Measurements from ENCODE around the gene GFOD1. TPM values are rescaled to one million over a fixed set of nuclear protein-coding genes. Genes with fewer than 3 reads are reported as not detected.

The GFOD1 gene
- 13.7 and 16.9 TPM in 2 replicates for total RNA-seq

GRCh38 chr6:13487122-13488014, at the start of gene GFOD1:
Gene GFOD1 (minus strand): TSS chr6:13487600. CDS start chr6:13486890, 710 bp downstream.

GRCh38 chr6:13328076-13328874, 159.1 kb downstream of the GFOD1 start, which contains the start of gene TBC1D7:
Gene TBC1D7 (minus strand): TSS chr6:13328537. CDS start chr6:13326898, 1,639 bp downstream.

Other genes starting within 250 kb of the GFOD1 start
- gene TBC1D7, start 159.1 kb downstream of the GFOD1 start, total RNA-seq = 19.5 and 22.9 TPM in 2 replicates
- 6.5 and 8.5 TPM in 2 replicates for gene SIRT5, start 87.0 kb upstream of the GFOD1 start, total RNA-seq
- gene NOL7, start 127.7 kb upstream of the GFOD1 start, total RNA-seq = 51.7 and 59.7 TPM in 2 replicates
- 37.4 and 53.3 TPM in 2 replicates for gene RANBP9, start 224.2 kb upstream of the GFOD1 start, total RNA-seq